AG10803 (cell line): ENCODE data around the gene SNRPB2.

Source experiments
- DNase-seq: peaks from one replicate; pipeline ENCODE4 v3.0.0; 2010; ENCODE audit warnings: low read depth
- H3K4me3 ChIP-seq: 2 replicates; pipeline ENCODE4 v1.5.1; 2011; ENCODE audit warnings: mild to moderate bottlenecking, low read length, control low read depth
- TF ChIP-seq, protein P1 (sequence below): conservative IDR thresholded peaks from 2 replicates; pipeline ENCODE4 v1.5.1; 2011; ENCODE audit warnings: mild to moderate bottlenecking, low read length, control low read depth, inconsistent platforms

The SNRPB2 gene

DNA sequence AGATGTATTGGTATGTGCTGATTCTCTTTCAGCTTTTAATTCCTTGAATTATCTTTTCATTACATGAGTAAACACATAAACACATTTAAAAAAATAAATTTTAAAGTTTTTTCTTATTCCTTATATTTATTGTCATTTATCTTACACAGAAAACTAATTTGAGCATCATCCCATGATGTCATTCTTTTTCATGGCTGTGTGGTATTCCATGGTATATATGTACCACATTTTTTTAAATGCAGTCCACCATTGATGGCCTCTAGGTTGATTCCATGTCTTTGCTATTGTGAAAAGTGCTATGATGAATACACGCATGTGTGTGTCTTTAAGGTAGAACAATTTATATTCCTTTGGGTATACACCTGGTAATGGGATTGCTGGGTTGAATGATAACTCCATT is 51.7 kb downstream of the SNRPB2 start:
- TF ChIP-seq, protein P1, sequence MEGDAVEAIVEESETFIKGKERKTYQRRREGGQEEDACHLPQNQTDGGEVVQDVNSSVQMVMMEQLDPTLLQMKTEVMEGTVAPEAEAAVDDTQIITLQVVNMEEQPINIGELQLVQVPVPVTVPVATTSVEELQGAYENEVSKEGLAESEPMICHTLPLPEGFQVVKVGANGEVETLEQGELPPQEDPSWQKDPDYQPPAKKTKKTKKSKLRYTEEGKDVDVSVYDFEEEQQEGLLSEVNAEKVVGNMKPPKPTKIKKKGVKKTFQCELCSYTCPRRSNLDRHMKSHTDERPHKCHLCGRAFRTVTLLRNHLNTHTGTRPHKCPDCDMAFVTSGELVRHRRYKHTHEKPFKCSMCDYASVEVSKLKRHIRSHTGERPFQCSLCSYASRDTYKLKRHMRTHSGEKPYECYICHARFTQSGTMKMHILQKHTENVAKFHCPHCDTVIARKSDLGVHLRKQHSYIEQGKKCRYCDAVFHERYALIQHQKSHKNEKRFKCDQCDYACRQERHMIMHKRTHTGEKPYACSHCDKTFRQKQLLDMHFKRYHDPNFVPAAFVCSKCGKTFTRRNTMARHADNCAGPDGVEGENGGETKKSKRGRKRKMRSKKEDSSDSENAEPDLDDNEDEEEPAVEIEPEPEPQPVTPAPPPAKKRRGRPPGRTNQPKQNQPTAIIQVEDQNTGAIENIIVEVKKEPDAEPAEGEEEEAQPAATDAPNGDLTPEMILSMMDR, result no peak
- no peak overlapping the region for H3K4me3 ChIP-seq
- DNase-seq, result no peak

- TF ChIP-seq, protein P1, result no peak
- peak; percentile 38 for DNase-seq
- H3K4me3 ChIP-seq, result no peak overlapping the region
Measured at GRCh38 chr20:16785226-16785625, 55.4 kb downstream of the SNRPB2 start.
